Nephron progenitor cell (in vitro differentiated cells): ENCODE data around the gene HOXC10.

Source experiments
- DNase-seq: peaks from one replicate; pipeline ENCODE4 v3.0.0; 2021
- H3K27ac Mint-ChIP-seq: 2 replicates; pipeline ENCODE4 v1.8.0; 2021; ENCODE audit warnings: mild to moderate bottlenecking, moderate library complexity, mixed read lengths
- H3K27me3 Mint-ChIP-seq: 2 replicates; pipeline ENCODE4 v1.8.0; 2021; ENCODE audit warnings: mild to moderate bottlenecking, low read depth, mixed read lengths; ENCODE audit not compliant: poor library complexity
- H3K36me3 Mint-ChIP-seq: 2 replicates; pipeline ENCODE4 v1.8.0; 2021; ENCODE audit warnings: low read depth, mixed read lengths
- H3K4me1 Mint-ChIP-seq: 2 replicates; pipeline ENCODE4 v1.8.0; 2021; ENCODE audit warnings: mixed read lengths
- H3K4me3 Mint-ChIP-seq: 2 replicates; pipeline ENCODE4 v1.8.0; 2021; ENCODE audit warnings: mild to moderate bottlenecking, moderate library complexity, mixed read lengths
- H3K9me3 Mint-ChIP-seq: 2 replicates; pipeline ENCODE4 v1.8.0; 2021; ENCODE audit warnings: mild to moderate bottlenecking, moderate library complexity, mixed read lengths
- CTCF ChIP-seq: fragments of 200-600 bp; sonication (generic); IDR thresholded peaks from 2 replicates; pipeline ENCODE4 v1.5.0; 2021; ENCODE audit warnings: antibody characterized with exemption

Gene HOXC10

GRCh38 chr12:53939141-53940108 is 45.5 kb upstream of the HOXC10 start:
- peak; percentile 57 for DNase-seq
- H3K36me3 Mint-ChIP-seq, result no peaks in the 10 kb centered on the region
- no peak for TF ChIP-seq CTCF
- peaks cover 100% of the 10 kb centered on the region for H3K27me3 Mint-ChIP-seq
- peaks cover 6% of the 10 kb centered on the region for H3K9me3 Mint-ChIP-seq
- peaks cover 6% of the 10 kb centered on the region for H3K4me1 Mint-ChIP-seq
- H3K4me3 Mint-ChIP-seq, result no peak overlapping the region
- H3K27ac Mint-ChIP-seq, result no peak overlapping the region

- Mint-ChIP-seq H3K27ac (no peak overlapping the region), H3K4me1 (peaks cover 3% of the 10 kb centered on the region), H3K36me3 (no peaks in the 10 kb centered on the region), H3K4me3 (no peak overlapping the region), H3K27me3 (peaks cover 100% of the 10 kb centered on the region), H3K9me3 (peaks cover 11% of the 10 kb centered on the region)
- no peak for TF ChIP-seq CTCF
- no peak for DNase-seq
Observed at GRCh38 chr12:53940443-53941014, 44.4 kb upstream of the HOXC10 start.

- TF ChIP-seq CTCF, result no peak
- DNase-seq, result no peak
- H3K4me1 Mint-ChIP-seq, result no peaks in the 10 kb centered on the region
Observed at GRCh38 chr12:53941187-53941586, 43.8 kb upstream of the HOXC10 start.

GRCh38 chr12:53941750-53942149 is 43.2 kb upstream of the HOXC10 start:
- peaks cover 100% of the 10 kb centered on the region for H3K27me3 Mint-ChIP-seq
- H3K4me1 Mint-ChIP-seq, result no peaks in the 10 kb centered on the region
- DNase-seq, result no peak
- no peak overlapping the region for H3K27ac Mint-ChIP-seq
- peaks cover 11% of the 10 kb centered on the region for H3K9me3 Mint-ChIP-seq
- no peak for TF ChIP-seq CTCF
- no peaks in the 10 kb centered on the region for H3K36me3 Mint-ChIP-seq
- no peak overlapping the region for H3K4me3 Mint-ChIP-seq

More at GRCh38 chr12:53941187-53941586, 43.8 kb upstream of the HOXC10 start:
- H3K27ac Mint-ChIP-seq, result no peak overlapping the region
- H3K27me3 Mint-ChIP-seq, result peaks cover 100% of the 10 kb centered on the region
- H3K36me3 Mint-ChIP-seq, result no peaks in the 10 kb centered on the region
- H3K9me3 Mint-ChIP-seq, result peaks cover 11% of the 10 kb centered on the region
- H3K4me3 Mint-ChIP-seq, result no peak overlapping the region

- DNase-seq, result no peak
- no peaks in the 10 kb centered on the region for H3K36me3 Mint-ChIP-seq
- no peak overlapping the region for H3K27ac Mint-ChIP-seq
- H3K4me1 Mint-ChIP-seq, result no peaks in the 10 kb centered on the region
- no peak overlapping the region for H3K4me3 Mint-ChIP-seq
- H3K9me3 Mint-ChIP-seq, result peaks cover 11% of the 10 kb centered on the region
- peaks cover 100% of the 10 kb centered on the region for H3K27me3 Mint-ChIP-seq
- no peak for TF ChIP-seq CTCF
Observed at GRCh38 chr12:53942467-53942997, 42.4 kb upstream of the HOXC10 start.
